D341Med (cell line): ENCODE data around the gene CDHR1.
A peak's percentile ranks its signal among the peaks of the same experiment; 100 is the strongest.

ENCODE experiments used
- DNase-seq: peaks from one replicate; pipeline ENCODE4 v3.0.0; 2012; ENCODE audit warnings: low spot score

The CDHR1 gene

DNA sequence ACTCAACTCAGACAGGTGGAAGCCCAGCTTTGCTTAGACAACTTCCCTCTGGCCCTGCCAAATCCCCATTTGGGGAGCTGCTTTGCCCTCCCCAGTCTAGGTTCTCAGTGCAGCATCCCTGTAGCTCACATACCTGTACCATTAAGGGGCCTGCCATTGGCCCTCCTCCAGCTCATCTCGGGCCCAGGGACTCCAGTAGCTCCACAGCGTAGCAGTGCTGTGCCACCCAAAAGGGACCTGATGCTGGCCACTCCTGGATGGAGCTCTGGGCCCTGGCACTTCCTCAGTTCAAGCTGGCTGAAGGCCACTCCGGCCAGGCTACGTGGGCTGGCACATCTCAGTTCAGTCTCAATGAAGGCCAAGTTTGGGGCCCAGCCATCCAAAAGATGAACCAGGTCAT lies 39.6 kb downstream of the CDHR1 start:
- no peak for DNase-seq

DNA sequence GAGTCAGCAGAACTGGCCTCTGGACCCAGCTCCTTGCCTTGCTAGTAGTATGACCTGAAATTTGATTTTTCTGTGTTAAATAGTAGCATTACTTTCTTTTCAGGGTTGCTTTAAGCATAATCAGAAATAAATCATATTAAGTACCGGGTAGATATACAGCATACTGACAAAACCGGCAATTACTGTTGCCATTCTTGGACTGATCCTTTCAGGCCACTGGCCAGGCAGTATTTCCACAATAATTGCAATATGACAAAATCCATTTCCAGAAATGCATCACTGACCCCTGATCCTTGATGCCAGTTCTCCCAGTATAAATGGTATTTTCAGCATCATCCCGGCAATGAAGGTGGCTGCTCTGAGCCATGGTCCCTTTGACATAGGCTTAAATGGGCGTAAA lies 40.1 kb downstream of the CDHR1 start:
- no peak for DNase-seq

DNA sequence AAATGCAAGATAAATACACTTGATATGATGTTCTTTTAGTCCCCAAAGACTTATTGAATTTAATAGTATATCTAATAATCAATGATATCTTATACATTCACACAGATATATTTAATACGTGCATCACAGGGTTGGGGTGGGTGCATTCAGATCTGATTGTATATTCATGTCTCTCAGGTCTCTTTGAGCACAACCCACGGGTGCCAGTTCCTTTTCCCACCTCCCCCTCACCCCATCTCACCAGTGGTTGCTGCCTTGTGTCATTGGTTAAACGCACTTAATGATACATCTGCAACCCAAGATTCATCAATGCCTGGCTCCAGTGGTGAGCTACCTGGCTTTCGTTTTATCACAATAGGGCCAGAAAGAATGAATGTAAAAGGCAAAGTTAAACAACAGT lies 40.8 kb downstream of the CDHR1 start:
- no peak for DNase-seq

DNA sequence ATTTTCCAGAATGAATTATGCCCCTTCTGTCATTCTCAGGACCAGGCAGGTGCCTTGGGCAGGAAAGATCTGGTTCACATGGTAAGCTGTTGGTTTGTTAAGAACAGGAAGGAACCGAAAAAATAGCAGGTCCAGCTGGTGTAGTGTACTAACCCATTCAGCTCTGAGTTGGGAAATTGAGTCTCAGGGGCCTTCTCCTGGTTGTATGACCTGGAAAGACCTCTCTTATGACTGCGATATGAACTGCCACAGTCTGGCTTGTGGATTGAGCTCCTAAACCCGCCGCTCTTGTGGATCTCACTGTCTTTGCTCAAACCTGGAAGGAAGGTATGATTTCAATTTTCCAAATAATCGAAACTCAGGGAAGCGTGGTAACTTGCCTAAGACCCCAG lies 42.5 kb downstream of the CDHR1 start:
- DNase-seq, result no peak

DNA sequence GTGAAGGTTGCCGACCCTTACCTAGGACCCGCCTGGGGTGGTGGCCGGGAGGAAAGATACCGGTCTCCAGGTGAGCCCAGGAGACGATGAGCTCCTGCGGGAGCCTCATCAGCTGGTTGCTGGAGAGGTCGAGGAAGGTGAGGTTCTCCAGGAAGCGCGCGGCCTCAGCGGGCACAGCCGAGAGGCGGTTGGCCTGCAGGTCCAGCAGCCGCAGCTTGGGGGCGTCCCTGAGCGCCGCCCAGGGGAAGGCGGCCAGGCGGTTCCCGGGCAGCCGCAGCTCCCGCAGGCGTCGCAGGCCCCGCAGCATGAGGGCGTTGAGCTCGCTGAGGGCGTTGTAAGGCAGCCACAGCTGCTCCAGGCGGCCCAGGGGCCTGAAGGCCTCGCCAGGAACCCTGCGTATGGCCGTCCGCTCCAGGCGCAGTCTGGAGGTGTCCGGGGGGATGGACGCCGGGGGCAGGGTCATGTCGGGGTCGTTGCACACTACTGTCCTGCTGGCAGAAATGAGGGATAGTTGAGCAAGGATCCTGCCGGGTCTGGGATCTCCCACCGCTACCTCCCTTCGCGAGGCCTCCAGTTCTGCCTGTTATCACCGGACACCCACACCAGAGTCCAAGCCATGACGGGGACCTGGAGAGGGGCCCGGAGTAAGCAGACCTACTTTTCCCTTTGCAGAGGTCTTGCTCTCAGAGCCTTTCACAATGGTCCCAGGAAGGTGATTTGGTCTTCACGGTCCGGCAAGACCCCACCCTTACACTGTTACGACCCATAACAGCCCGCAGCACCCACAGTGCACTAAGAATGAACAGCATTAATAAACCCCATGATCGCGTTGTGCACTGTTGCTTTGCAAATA lies 43.1 kb downstream of the CDHR1 start:
- DNase-seq, result no peak

DNA sequence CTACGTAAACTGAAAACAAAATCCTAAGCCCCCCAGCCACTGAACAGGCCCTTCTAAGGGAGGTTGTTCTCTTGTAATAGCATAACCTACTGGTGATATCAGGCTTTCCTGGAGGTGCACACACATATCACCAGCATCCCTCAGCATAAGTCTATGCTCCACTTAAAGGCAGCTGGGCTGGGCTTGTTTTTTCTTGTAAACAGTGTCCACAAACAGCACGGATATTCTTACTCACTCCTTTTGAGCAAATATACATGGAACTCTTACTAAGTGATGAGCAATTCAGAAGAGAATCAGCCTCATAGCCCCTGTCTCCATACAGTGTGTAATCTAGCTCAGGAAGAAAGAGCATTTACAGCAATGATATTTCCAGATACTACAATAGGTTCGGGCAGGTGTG lies 44.6 kb downstream of the CDHR1 start:
- no peak for DNase-seq

DNA sequence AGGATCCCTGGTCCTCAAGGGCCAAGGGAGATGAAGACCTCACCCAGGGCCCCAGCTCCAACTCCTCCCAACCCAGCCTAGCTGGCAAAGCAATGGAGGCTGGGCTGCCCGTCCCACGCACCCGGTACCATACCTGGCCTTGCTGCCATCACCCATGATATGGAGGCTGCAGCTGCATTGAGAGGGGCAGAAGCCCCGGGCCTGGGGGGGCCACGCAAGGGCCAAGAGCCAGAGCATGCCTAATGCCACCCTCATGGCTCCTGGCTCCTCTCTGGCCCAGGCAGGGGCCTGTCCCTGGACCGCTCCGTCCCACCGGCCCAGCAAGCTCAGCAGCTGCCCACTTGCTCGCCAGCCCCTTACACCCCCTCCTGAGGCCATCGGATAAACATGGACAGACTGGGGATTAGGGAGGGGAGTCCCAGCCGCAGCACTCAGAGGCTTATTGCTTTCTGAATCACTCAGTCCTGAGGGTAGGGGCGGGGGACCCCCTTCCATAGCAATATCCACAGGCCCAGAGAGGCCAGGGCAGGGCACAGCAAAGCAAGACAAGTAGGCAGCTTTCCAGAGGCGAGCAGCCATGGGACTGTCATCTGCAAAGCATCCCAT lies 47.0 kb downstream of the CDHR1 start, which contains the start of gene LRIT1:
Gene LRIT1, minus strand, starts transcription at position 362 of the 606 bp plus-strand sequence. Its CDS starts 107 bp downstream, at position 255.
- no peak for DNase-seq

DNA sequence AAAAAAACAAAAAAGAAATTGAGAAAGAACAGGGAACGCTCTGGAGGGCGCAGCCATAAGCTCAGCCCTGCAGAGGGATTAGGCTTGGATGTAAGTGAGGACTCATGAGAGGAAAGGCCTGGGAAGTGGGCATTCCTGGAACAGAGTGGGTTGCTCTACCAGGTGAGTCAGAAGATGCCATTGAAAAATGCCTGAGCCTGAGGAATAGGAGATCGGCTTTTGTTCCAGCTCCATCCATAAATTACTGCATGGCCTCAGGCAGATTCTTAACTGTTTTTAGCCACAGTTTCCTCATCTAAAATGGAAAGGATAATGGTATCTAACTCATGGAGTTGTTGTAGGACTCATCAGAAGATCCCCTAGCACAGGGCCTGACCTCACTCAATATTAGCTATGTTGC lies 49.4 kb downstream of the CDHR1 start:
- no peak for DNase-seq

DNA sequence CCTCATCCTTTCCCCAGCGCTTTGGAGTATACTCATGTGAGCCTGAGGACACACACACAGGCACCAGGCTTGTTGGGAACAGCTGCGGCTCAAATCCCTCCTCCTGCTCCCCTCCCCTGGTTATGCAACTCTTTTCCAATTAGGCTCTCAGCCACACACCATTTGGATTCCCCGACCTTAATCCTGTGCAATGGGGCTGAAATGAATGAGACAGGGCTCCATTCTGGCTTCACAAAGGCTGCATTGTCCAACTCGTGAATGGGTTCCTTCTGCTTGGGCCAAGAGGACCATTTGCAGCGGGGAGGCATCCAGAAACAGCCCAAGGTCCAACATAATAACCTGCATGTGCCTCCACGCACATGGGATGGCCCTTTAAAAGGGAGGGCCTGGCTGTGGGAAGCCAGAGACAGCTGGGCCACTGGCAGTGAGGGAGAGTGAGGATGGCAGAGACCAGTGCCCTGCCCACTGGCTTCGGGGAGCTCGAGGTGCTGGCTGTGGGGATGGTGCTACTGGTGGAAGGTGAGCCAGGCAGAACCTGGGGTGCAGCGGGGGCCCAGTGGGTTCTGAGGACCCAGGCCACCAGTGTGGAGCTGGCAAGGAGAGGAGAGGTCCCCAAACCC lies 50.4 kb downstream of the CDHR1 start, which contains the start of gene RGR:
Gene RGR, plus strand, starts transcription at position 403 of the 620 bp plus-strand sequence. Its CDS starts 38 bp downstream, at position 441.
- peak; percentile 74 for DNase-seq

DNA sequence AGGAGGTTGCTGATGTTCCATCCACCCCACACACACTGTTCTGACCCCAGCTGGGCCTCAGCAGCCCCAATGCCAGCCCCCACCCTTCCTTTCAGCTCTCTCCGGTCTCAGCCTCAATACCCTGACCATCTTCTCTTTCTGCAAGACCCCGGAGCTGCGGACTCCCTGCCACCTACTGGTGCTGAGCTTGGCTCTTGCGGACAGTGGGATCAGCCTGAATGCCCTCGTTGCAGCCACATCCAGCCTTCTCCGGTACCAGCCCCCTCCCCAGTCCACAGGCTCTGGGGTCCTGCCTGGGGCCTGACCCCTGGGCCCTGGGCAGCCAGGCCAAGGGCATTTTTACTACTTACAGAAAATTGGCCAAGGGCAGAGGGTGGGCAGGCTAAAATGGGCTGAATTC lies 53.2 kb downstream of the CDHR1 start:
- no peak for DNase-seq

DNA sequence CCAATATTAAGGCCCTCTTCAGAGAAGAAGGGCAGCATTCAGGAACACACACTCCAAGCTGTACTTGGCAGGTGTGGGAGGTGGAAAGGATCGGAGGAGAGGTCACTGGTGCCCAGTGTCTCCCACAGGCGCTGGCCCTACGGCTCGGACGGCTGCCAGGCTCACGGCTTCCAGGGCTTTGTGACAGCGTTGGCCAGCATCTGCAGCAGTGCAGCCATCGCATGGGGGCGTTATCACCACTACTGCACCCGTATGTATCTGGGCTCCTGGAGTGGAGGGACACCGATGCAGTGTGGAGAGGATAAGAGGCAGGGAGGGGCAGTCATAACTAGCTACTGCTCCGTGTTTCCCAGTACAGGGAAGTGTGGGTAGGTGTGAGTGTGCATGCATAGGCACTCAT lies 54.5 kb downstream of the CDHR1 start:
- DNase-seq, result no peak

DNA sequence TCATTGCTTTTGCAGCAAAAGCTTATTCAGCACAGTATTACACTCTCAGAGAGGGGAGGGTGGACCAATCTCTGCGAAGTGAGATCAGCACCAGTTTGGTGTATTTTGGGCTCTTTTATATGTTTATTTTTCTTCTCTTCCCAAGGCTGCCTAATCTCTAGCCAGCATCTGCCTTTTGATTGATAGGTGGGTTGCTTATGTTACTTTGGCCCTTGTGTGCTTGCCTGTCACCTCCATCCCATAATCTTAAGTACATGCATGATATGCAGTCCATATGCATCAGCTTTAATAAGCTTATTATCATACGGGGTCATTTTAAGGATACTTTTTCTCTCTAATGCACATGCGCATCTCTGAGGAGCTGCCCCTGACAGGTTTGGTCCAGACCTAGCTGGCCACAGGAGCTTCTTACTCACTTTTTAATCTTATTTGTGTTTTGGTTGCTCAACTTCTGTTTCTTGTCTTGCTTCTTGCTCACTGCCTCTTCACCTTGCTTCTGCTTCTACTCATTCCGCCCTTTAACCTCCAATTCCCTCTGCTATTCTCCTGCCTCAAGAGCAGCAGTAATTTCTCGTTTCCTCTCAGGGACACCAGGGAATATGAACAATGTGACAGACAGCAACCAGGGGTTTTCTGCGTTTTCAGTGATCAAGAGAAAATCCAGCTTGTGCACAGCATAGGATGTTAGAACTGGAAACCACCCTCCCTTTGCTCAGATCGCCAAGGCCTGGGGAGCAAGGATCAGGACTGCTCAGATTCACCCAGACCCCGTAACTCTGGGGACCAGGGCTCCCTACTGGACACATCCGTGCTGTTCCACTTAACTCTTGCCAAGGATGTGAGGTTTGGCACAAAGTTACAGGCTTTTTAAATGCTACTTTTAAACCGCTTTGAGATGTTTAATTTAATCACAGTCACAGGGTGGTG lies 60.5 kb downstream of the CDHR1 start:
- no peak for DNase-seq

DNA sequence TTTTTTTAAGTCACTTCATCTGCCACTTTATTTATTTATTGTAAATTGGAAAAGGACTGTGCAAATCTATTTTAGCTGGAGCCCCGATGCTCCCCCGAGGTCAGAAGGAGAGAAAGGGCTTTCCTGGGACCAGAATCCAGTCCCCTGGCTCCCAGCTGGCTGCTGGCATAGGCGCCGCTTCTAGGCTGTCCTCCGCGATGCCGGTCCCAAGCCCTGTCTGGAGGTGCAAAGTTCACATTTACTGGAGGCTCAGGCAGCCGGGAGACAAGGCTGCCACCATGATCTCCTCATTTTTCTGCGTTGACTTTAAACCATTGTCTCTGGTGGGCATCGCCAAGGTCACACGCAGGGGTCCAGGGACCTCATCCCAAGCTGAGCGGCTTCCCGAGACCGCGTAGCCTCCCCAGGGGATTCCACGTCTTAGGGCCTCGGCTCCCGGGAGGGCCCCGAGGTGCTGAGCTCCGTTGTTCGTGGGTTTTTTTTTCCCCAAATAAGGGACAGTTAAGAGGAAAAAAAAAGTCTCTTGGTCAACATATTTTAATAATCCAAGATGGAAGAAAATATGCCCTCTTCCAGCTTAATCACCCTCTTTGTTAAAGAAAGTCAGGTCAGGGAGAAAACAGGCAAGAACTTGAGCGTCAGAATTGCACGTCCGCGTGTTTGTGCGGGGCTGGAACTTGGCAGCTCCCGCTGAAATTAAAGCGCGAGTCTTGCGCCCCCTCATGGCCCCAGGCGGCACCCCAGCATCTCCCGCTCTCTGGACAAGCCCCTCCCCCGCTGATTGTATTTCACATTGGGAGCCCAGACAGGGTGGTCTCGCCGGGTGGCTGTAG lies 62.4 kb downstream of the CDHR1 start:
- DNase-seq, result peak; percentile 83

DNA sequence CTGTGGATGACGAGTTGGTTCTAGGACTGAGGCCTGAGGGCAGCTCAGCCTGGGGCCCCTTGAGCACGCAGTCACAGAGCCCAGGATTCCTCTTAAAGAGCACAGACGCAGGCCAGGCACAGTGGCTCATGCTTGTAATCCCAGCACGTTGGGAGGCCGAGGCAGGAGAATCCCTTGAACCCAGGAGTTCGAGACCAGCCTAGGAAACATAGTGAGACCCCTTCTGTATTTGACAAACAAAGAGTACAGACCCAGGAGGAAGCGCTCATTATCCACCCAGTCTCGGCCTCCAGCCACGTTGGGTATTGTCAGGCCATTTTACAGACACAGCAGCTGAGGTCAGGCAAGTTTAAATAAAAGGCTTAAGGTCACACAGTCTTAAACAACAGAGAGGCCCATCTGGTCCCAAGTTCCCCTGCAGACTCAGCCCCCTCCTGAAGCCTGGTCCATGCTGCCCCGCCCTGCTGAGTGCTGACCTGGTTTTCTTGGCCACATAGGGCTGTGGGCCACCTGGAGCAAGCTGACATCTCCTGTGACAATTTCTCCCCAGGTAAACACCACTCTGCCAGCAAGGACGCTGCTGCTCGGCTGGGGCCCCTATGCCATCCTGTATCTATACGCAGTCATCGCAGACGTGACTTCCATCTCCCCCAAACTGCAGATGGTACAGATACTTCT lies 63.1 kb downstream of the CDHR1 start:
- no peak for DNase-seq

DNA sequence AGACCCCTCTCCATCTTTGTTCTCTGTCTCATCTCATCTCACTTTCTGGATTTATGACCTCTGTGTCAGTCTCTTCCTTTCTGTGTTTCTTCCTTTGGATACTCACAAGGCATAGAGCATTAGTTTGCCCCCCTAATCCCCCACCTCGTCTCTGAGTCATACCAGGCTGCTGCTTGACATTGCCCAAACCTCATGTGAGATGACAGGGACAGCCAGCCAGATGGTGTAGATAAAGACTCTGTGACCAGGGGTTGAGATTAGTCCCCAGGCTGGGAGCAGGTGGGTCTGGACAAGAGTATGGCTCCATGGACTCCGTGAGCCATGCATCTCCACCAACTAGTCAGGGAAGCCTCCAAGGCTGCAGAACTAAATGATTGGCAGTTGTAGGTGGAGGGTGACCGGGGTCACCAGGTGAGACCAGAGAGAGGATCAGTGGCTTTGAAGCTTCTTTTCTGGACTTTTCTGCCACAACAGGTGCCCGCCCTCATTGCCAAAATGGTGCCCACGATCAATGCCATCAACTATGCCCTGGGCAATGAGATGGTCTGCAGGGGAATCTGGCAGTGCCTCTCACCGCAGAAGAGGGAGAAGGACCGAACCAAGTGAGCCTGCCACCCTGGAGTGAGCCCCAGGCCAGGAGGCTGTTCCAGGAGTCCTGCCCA lies 63.8 kb downstream of the CDHR1 start:
- DNase-seq, result no peak

DNA sequence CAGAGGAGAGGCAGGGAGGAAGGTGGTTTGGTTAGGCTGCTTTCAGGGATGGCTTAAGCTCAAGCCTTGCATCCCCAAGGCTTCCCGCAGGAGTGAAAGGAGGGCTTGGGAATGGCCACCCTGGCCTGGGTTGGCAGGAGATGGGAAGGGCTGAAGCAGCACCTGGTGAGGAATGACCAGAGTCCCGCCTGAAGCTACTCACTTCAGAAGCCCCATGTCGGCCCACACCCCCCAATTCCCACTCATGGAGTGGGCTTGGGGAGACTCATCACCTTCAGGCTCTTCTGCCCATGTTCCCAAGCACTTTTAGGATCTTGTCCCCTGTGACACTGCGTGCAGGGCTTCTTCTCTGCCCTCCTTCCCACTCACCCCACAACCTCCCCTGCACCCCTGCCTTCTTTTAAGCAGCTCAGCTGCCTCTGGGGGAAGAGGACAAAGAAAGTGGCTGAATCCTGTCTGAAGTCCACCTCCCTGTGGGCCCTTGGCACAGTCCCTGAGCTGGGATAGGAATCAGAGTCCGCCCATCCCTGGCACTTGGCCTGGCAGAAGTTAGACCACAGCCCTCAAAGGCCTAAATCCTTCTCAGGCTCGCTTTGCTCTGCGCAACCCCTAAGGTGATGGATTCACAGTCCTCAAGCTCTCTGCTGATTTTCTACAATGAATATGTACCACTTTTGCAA lies 67.0 kb downstream of the CDHR1 start:
- no peak for DNase-seq

DNA sequence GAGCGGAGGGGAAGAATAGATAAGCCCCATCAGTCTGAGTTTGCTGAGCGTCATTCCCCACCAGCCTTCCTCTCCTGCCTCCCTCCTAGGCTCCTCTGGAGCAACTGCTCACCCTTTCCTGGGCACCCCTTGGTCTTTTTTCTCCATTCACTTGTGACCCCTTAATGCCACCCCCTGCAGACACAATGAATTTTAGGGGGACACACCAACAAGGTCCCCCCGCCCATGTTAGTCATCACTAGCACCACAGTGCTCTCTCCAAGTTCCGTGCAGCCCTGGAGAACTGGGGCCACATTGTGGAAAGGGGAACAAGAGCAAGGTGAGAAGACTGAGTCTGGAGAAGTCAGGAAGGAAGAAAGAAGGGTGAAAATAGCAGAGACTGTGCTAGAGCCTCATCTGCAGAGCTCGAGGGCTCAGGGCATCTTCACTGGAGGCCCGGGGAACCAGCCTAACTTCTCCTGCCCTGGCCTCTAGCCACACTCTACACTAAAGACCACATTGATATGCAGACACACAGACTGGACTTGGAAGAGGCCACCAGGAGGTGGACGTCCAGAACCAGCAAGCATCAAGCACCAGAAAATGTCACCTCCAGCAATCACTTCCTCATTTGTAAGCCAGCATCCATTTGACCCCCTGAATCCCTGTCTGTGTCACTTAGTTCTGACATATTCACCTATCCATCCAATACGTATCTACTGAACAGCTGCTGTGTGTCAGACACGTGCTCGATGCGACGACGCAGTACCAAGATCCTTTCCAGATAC lies 68.0 kb downstream of the CDHR1 start:
- DNase-seq, result no peak

DNA sequence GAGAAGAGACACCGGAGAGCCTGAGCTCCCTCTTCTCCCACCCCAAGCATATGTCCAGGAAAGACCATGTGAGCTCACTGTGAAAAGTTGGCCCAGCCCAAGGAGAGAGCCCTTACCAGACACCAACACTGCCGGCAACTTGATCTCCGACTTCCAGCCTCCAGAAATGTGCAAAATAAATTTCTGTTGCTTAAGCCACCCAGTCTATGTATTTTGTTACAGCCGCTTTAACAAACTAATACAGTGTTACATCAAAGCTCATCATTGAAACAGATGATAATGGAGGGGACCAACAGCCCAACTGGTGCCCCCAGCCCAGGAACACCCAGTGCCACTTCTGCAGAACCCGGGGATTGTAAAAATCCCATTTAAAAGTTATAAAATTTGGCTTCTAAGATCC lies 69.4 kb downstream of the CDHR1 start:
- no peak for DNase-seq
